ENCODE measurements around the gene SWI5.
"Not testable (repeated sequence)": the region's sequence is repeated elsewhere in the genome, so short reads cannot be mapped to it uniquely, and the experiment has no call there.

DNA sequence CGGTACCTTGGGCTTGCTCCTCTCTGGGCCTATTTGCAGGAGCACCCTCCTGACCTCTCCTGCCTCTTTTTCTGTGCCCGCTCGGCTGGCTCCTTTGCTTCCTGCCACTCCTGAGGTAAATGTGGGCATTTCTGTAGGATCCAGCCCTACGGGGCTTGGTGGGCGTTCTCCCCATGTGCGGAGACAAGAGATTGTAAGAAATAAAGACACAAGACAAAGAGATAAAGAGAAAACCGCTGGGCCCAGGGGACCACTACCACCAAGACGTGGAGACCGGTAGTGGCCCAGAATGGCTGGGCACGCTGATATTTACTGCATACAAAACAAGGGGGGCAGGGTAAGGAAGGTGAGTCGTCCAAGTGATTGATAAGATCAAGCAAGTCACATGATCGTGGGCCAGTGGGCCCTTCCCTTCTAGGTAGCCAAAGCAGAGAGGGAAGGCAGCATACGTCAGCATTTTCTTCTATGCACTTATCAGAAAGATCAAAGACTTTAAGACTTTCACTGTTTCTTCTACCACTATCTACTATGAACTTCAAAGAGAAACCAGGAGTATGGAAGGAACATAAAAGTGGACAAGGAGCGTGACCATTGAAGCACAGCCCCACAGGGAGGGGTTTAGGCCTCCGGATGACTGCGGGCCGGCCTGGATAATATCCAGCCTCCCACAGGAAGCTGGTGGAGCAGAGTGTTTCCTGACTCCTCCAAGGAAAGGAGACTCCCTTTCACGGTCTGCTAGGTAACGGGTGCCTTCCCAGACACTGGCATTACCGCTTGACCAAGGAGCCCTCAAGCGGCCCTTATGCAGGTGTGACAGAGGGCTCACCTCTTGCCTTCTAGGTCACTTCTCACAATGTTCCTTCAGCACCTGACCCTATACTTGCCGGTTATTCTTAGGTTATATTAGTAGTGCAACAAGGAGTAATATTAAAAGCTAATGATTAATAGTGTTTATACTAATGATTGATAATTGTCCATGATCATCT lies 3.3 kb downstream of the SWI5 start:
- TF ChIP-seq, protein P1, sequence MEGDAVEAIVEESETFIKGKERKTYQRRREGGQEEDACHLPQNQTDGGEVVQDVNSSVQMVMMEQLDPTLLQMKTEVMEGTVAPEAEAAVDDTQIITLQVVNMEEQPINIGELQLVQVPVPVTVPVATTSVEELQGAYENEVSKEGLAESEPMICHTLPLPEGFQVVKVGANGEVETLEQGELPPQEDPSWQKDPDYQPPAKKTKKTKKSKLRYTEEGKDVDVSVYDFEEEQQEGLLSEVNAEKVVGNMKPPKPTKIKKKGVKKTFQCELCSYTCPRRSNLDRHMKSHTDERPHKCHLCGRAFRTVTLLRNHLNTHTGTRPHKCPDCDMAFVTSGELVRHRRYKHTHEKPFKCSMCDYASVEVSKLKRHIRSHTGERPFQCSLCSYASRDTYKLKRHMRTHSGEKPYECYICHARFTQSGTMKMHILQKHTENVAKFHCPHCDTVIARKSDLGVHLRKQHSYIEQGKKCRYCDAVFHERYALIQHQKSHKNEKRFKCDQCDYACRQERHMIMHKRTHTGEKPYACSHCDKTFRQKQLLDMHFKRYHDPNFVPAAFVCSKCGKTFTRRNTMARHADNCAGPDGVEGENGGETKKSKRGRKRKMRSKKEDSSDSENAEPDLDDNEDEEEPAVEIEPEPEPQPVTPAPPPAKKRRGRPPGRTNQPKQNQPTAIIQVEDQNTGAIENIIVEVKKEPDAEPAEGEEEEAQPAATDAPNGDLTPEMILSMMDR (conservative IDR thresholded peaks at IDR 0.05; ENCODE audit: low read depth, low read length) = not testable (repeated sequence)
- TF ChIP-seq EZH2 (IDR thresholded peaks at IDR 0.05; ENCODE audit: low read length, unreplicated experiment); EZH2phosphoT487 (IDR thresholded peaks at IDR 0.05; ENCODE audit: borderline replicate concordance, low read length): not testable (repeated sequence)
